ENCODE measurements around the gene PCSK5. TPM values are rescaled to one million over a fixed set of nuclear protein-coding genes. Genes with fewer than 3 reads are reported as not detected.

The PCSK5 gene
- total RNA-seq, 2 experiments from 2014 or later, result 0.76 TPM; not detected in 1

- Histone ChIP-seq H2AFZ (ENCODE audit: low read length) (no peak overlapping the region; the same call in 1 of the 2 replicates), H3K79me2 (ENCODE audit: insufficient read depth, low read depth, low read length) (no peaks in the 10 kb centered on the region), H3K9me3 (ENCODE audit: low read length) (no peaks in the 10 kb centered on the region), H4K20me1 (ENCODE audit: insufficient read depth, low read length) (no peaks in the 10 kb centered on the region), H3K4me3 (ENCODE audit: low read depth, low read length, poor library complexity, severe bottlenecking) (no peak overlapping the region), H3K4me1 (ENCODE audit: insufficient read depth, low read length, poor library complexity, severe bottlenecking) (peaks cover 13% of the 10 kb centered on the region), H3K4me2 (ENCODE audit: low read length) (no peak overlapping the region), H3K9me2 (ENCODE audit: insufficient read depth, low read length) (no peaks in the 10 kb centered on the region), H3K36me3 (ENCODE audit: insufficient read depth, low read length) (no peaks in the 10 kb centered on the region), H3K27ac (ENCODE audit: low read depth, low read length, poor library complexity, severe bottlenecking) (no peak overlapping the region)
- POLR2A ChIA-PET, result interaction anchor here (0.5 to 4.0 kb wide), 6 partner anchors 16 to 1285 kb away, joined by 3 to 23 read pairs (median 4); partner anchors contain the start of gene RFK
- no peak for TF ChIP-seq EZH2phosphoT487 (IDR thresholded peaks at IDR 0.05; ENCODE audit: borderline replicate concordance, low read depth, low read length)
- no peak for TF ChIP-seq CTCF (conservative IDR thresholded peaks at IDR 0.05; ENCODE audit: low read length)
- intact Hi-C loops (cut with micrococcal nuclease; ENCODE audit: unreplicated experiment), result no loop called here
- no TSS peak for BruUV-seq (replicated peaks)
- DNase-seq (ENCODE audit: low spot score), result no peak
- CTCF ChIA-PET (ENCODE audit: unreplicated experiment), result interaction anchor here (0.6 to 1.5 kb wide), 3 partner anchors 14 to 42 kb away, joined by 3 to 4 read pairs (median 3); no protein-coding TSS in a partner anchor
Measured at GRCh38 chr9:76377791-76378190, 487.3 kb downstream of the PCSK5 start.

DNA sequence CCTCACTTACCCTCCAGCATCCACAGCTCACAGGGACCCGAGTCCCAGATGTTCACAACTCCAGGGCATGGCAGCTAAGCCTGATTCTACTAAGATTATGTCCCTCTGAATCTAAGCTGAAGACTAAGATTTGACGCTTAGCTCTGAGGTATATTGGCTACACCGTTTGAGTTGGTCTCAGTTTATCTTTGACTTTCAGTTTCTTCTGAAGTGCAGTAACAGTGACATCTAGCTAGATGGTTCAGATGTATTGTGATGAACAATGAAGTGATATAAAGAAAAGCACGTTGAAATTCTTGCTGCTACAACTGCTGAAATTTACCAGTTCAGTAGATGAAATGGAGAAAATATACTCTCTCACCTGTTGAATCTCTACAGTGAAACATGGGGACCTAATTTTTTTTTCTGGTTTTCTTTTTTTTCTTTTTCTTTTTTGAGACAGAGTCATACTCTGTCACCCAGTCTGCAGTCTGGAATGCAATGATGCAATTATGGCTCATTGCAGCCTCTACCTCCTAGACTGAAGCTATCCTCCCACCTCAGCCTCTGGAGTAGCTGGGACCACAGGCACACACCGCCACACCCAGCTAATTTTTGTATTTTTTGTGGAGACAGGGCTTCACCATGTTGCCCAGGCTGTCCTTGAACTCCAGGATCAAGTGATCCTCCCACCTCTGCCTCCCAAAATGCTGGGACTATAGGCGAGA lies 488.0 kb downstream of the PCSK5 start:
- intact Hi-C loops (cut with micrococcal nuclease; ENCODE audit: unreplicated experiment), result no loop called here
- no peak overlapping the region for H3K4me3 ChIP-seq (ENCODE audit: low read depth, low read length, poor library complexity, severe bottlenecking)
- no peaks in the 10 kb centered on the region for H3K9me3 ChIP-seq (ENCODE audit: low read length)
- TF ChIP-seq EZH2phosphoT487 (IDR thresholded peaks at IDR 0.05; ENCODE audit: borderline replicate concordance, low read depth, low read length) (no peak), CTCF (conservative IDR thresholded peaks at IDR 0.05; ENCODE audit: low read length) (no peak)
- ChIA-PET CTCF (ENCODE audit: unreplicated experiment) (interaction anchor here (1.2 to 1.5 kb wide), 2 partner anchors 14 to 16 kb away, joined by 3 to 4 read pairs; no protein-coding TSS in a partner anchor), POLR2A (interaction anchor here (0.5 to 4.0 kb wide), 7 partner anchors 8 to 1286 kb away, joined by 3 to 23 read pairs (median 4); partner anchors contain the start of gene RFK)
- peaks cover 6% of the 10 kb centered on the region for H3K4me1 ChIP-seq (ENCODE audit: insufficient read depth, low read length, poor library complexity, severe bottlenecking)
- DNase-seq (ENCODE audit: low spot score), result no peak
- BruUV-seq (replicated peaks), result no TSS peak
- H3K9me2 ChIP-seq (ENCODE audit: insufficient read depth, low read length), result no peaks in the 10 kb centered on the region
- H3K27ac ChIP-seq (ENCODE audit: low read depth, low read length, poor library complexity, severe bottlenecking), result no peak overlapping the region
- no peaks in the 10 kb centered on the region for H4K20me1 ChIP-seq (ENCODE audit: insufficient read depth, low read length)
- 0 out of 2 replicates have a peak overlapping the region, but pooled peaks have one; percentile 12 for H3K4me2 ChIP-seq (ENCODE audit: low read length)
- H3K79me2 ChIP-seq (ENCODE audit: insufficient read depth, low read depth, low read length), result no peaks in the 10 kb centered on the region
- H2AFZ ChIP-seq (ENCODE audit: low read length), result peak overlapping the region; percentile 14; the same call in 1 of the 2 replicates
- peaks cover 5% of the 10 kb centered on the region for H3K36me3 ChIP-seq (ENCODE audit: insufficient read depth, low read length)

DNA sequence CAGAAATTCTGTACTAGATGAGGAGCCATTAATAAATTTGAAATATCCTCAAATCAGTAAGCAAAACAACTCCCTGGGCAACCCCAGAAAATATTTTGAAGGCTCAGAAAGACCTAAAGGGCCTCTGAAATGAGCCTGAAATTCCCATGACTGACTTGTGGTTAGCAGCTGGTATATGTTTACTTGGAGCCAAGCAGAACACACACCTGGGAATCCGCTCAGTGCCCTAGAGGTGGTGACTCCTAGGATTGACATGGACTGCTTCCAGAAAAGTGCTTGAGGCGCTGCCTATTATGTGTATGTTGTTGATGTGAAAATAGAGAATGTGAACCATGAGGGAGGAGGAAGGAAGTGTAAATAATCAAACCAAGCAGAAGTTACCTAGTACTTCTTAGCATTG lies 489.0 kb downstream of the PCSK5 start:
- BruUV-seq (replicated peaks), result no TSS peak
- Histone ChIP-seq H4K20me1 (ENCODE audit: insufficient read depth, low read length) (no peaks in the 10 kb centered on the region), H2AFZ (ENCODE audit: low read length) (no peak overlapping the region), H3K4me1 (ENCODE audit: insufficient read depth, low read length, poor library complexity, severe bottlenecking) (no peaks in the 10 kb centered on the region), H3K4me3 (ENCODE audit: low read depth, low read length, poor library complexity, severe bottlenecking) (no peak overlapping the region), H3K36me3 (ENCODE audit: insufficient read depth, low read length) (peaks cover 14% of the 10 kb centered on the region), H3K9me3 (ENCODE audit: low read length) (no peaks in the 10 kb centered on the region), H3K9me2 (ENCODE audit: insufficient read depth, low read length) (no peaks in the 10 kb centered on the region), H3K27ac (ENCODE audit: low read depth, low read length, poor library complexity, severe bottlenecking) (no peak overlapping the region), H3K4me2 (ENCODE audit: low read length) (no peak overlapping the region), H3K79me2 (ENCODE audit: insufficient read depth, low read depth, low read length) (no peaks in the 10 kb centered on the region)
- no peak for DNase-seq (ENCODE audit: low spot score)
- ChIA-PET CTCF (ENCODE audit: unreplicated experiment) (no interaction called here), POLR2A (interaction anchor here (0.7 to 4.0 kb wide), 3 partner anchors 9 to 15 kb away, joined by 3 to 23 read pairs (median 17); partner anchors contain the start of gene RFK)
- intact Hi-C loops (cut with micrococcal nuclease; ENCODE audit: unreplicated experiment), result no loop called here
- TF ChIP-seq CTCF (conservative IDR thresholded peaks at IDR 0.05; ENCODE audit: low read length), result no peak

Data from OCI-LY7 (cell line).